H1 (cell line): Measurements from ENCODE around the gene DRC7. TPM values are rescaled to one million over a fixed set of nuclear protein-coding genes. Genes with fewer than 3 reads are reported as not detected.

Experiments used
- CTCF ChIA-PET: fragments of 300-600 bp; sonication (Branson Sonifier 250); formaldehyde crosslinking; loops from one replicate; lab custom pipeline; 2021; ENCODE audit not compliant: partially characterized antibody; lab: Charles Lee
- POLR2A ChIA-PET: fragments of 300-600 bp; sonication (Branson Sonifier 250); formaldehyde crosslinking; loops from one replicate; lab custom pipeline; 2021; ENCODE audit warnings: inconsistent platforms; ENCODE audit not compliant: partially characterized antibody; lab: Charles Lee
- DNase-seq, 2 experiments: peaks; one replicate each; pipeline versions ENCODE4 v3.0.0 to v3.0.0-alpha.2; 2010 to 2022; ENCODE audit warnings: low spot score in 2 of 2, low read depth in 1 of 2, mixed read lengths in 1 of 2
- FAIRE-seq: peaks from 2 replicates; lab custom pipeline; 2011; peaks lifted over from hg19 to GRCh38; lab: Jason Lieb, UNC
- H2AFZ ChIP-seq: 2 replicates; pipeline ENCODE4 v1.8.1; 2012; ENCODE audit warnings: low read length, inconsistent platforms
- H2AK5ac ChIP-seq: 2 replicates; pipeline ENCODE4 v1.6.1; 2013; ENCODE audit warnings: low read depth, low read length
- H2BK120ac ChIP-seq: replicated peaks from 2 replicates; pipeline ENCODE3; 2013; ENCODE audit warnings: low read depth, low read length, inconsistent platforms
- H2BK12ac ChIP-seq: 2 replicates; pipeline ENCODE4 v1.6.1; 2013; ENCODE audit warnings: low read depth, low read length
- H2BK15ac ChIP-seq: 2 replicates; pipeline ENCODE4 v1.6.1; 2013; ENCODE audit warnings: low read length
- H2BK20ac ChIP-seq: 2 replicates; pipeline ENCODE4 v1.6.1; 2013; ENCODE audit warnings: low read length
- H2BK5ac ChIP-seq: 2 replicates; pipeline ENCODE4 v1.6.1; 2013; ENCODE audit warnings: low read depth, low read length
- H3K14ac ChIP-seq: 2 replicates; pipeline ENCODE4 v1.6.1; 2013; ENCODE audit warnings: inconsistent platforms; ENCODE audit not compliant: insufficient read length
- H3K18ac ChIP-seq: 2 replicates; pipeline ENCODE4 v1.6.1; 2013; ENCODE audit warnings: low read length; ENCODE audit errors: extremely low read depth
- H3K23ac ChIP-seq: 2 replicates; pipeline ENCODE4 v1.6.1; 2013; ENCODE audit warnings: inconsistent platforms; ENCODE audit not compliant: insufficient read length
- H3K23me2 ChIP-seq: 2 replicates; pipeline ENCODE4 v1.6.1; 2013; ENCODE audit warnings: low read depth, low read length
- H3K27ac ChIP-seq: 2 replicates; pipeline ENCODE4 v1.6.1; 2011; ENCODE audit warnings: low read depth, low read length, inconsistent platforms
- H3K27me3 ChIP-seq, 4 experiments: replicated peaks in 1 of 4; 1 replicate in 1 of 4; 2 replicates in 3 of 4; pipeline versions ENCODE4 v1.6.1 to v1.8.1; 2011 to 2013; ENCODE audit warnings: low read length in 3 of 4, mild to moderate bottlenecking in 3 of 4, inconsistent platforms in 2 of 4, mixed read lengths in 2 of 4, moderate library complexity in 1 of 4; ENCODE audit not compliant: control insufficient read depth in 3 of 4, insufficient read depth in 3 of 4; ENCODE audit errors: extremely low read depth in 1 of 4
- H3K36me3 ChIP-seq, 4 experiments: 2 replicates each; pipeline versions ENCODE4 v1.6.1 to v1.8.1; 2011 to 2013; ENCODE audit warnings: mild to moderate bottlenecking in 4 of 4, low read length in 3 of 4, moderate library complexity in 2 of 4, control low read depth in 1 of 4, inconsistent platforms in 1 of 4; ENCODE audit not compliant: insufficient read depth in 4 of 4, control insufficient read depth in 2 of 4
- H3K4ac ChIP-seq: replicated peaks from 2 replicates; pipeline ENCODE3; 2013; ENCODE audit warnings: low read length, low read depth, mixed read lengths, inconsistent platforms; ENCODE audit not compliant: insufficient read length
- H3K4me1 ChIP-seq, 4 experiments: replicated peaks in 1 of 4; 1 replicate in 1 of 4; 2 replicates in 3 of 4; pipeline versions ENCODE4 v1.6.1 to v1.8.1; 2011 to 2013; ENCODE audit warnings: low read length in 3 of 4, inconsistent platforms in 2 of 4, mixed read lengths in 1 of 4; ENCODE audit not compliant: insufficient read depth in 4 of 4, control insufficient read depth in 3 of 4
- H3K4me2 ChIP-seq, 2 experiments: 2 replicates each; pipeline versions ENCODE4 v1.6.1 to v1.8.1; 2011 to 2013; ENCODE audit warnings: low read depth in 2 of 2, low read length in 2 of 2, control low read depth in 1 of 2, inconsistent platforms in 1 of 2, mild to moderate bottlenecking in 1 of 2; ENCODE audit not compliant: insufficient read depth in 1 of 2
- H3K4me3 ChIP-seq, 4 experiments: fragments of 200-600, 300-600 bp in 1 of 4; sonication (generic), shearing (Covaris generic), sonication (Bioruptor Twin) in 1 of 4; 2 replicates each; pipeline versions ENCODE4 v1.5.1 to v1.8.1; 2011 to 2016; ENCODE audit warnings: low read length in 4 of 4, low read depth in 3 of 4, control low read depth in 2 of 4, inconsistent platforms in 2 of 4, mild to moderate bottlenecking in 2 of 4, mixed read lengths in 1 of 4, moderate library complexity in 1 of 4; ENCODE audit not compliant: insufficient read depth in 2 of 4; ENCODE audit errors: extremely low read depth in 1 of 4
- H3K56ac ChIP-seq: replicated peaks from 2 replicates; pipeline ENCODE3; 2013; ENCODE audit warnings: low read depth, mild to moderate bottlenecking, mixed read lengths, low read length, inconsistent platforms; ENCODE audit not compliant: insufficient read length
- H3K79me1 ChIP-seq: 2 replicates; pipeline ENCODE4 v1.6.1; 2013; ENCODE audit warnings: low read depth, low read length, control low read depth
- H3K79me2 ChIP-seq, 2 experiments: 2 replicates each; pipeline versions ENCODE4 v1.6.1 to v1.8.1; 2012 to 2013; ENCODE audit warnings: low read length in 2 of 2, mild to moderate bottlenecking in 2 of 2, inconsistent platforms in 1 of 2; ENCODE audit not compliant: insufficient read depth in 2 of 2, control insufficient read depth in 1 of 2
- H3K9ac ChIP-seq, 4 experiments: replicated peaks in 1 of 4; 1 replicate in 1 of 4; 2 replicates in 3 of 4; pipeline versions ENCODE4 v1.6.1 to v1.8.1; 2011 to 2013; ENCODE audit warnings: low read depth in 3 of 4, low read length in 3 of 4, control low read depth in 2 of 4, mild to moderate bottlenecking in 2 of 4, moderate library complexity in 2 of 4, inconsistent platforms in 1 of 4; ENCODE audit errors: extremely low read depth in 1 of 4
- H3K9me3 ChIP-seq, 2 experiments: 2 replicates each; pipeline versions ENCODE4 v1.6.1 to v1.8.1; 2012 to 2013; ENCODE audit warnings: mild to moderate bottlenecking in 2 of 2, moderate library complexity in 2 of 2, control low read depth in 1 of 2, inconsistent platforms in 1 of 2, low read depth in 1 of 2, low read length in 1 of 2, mixed read lengths in 1 of 2; ENCODE audit not compliant: insufficient read depth in 2 of 2
- H4K20me1 ChIP-seq, 2 experiments: replicated peaks in 1 of 2; 2 replicates each; pipeline versions ENCODE3 to v1.8.1; 2011 to 2013; ENCODE audit warnings: inconsistent platforms in 2 of 2, low read length in 2 of 2, mild to moderate bottlenecking in 1 of 2; ENCODE audit not compliant: insufficient read depth in 2 of 2, control insufficient read depth in 1 of 2
- H4K5ac ChIP-seq: 2 replicates; pipeline ENCODE4 v1.6.1; 2013; ENCODE audit warnings: low read length, low read depth, mixed read lengths, inconsistent platforms; ENCODE audit not compliant: insufficient read length
- H4K8ac ChIP-seq: 2 replicates; pipeline ENCODE4 v1.8.0; 2013; ENCODE audit warnings: mild to moderate bottlenecking, moderate library complexity, low read length, inconsistent platforms; ENCODE audit not compliant: insufficient read depth; ENCODE audit errors: extremely low read depth
- H4K91ac ChIP-seq: replicated peaks from 2 replicates; pipeline ENCODE3; 2013; ENCODE audit warnings: low read length, mixed read lengths, inconsistent platforms; ENCODE audit not compliant: insufficient read length
- JUND ChIP-seq: IDR thresholded peaks from 2 replicates; pipeline ENCODE4 v1.6.1; 2011; ENCODE audit warnings: mild to moderate bottlenecking, improper control_type of control experiment, low read length
- POU5F1 ChIP-seq: IDR thresholded peaks from 2 replicates; pipeline ENCODE4 v1.6.1; 2011; ENCODE audit warnings: low read depth, mild to moderate bottlenecking, low read length, moderate library complexity
- RAD21 ChIP-seq, 2 experiments: IDR thresholded peaks in 1 of 2; conservative IDR thresholded peaks in 1 of 2; 2 replicates each; pipeline ENCODE4 v1.6.1; 2011; ENCODE audit warnings: low read depth in 2 of 2, low read length in 2 of 2, improper control_type of control experiment in 1 of 2, inconsistent platforms in 1 of 2, mild to moderate bottlenecking in 1 of 2, moderate library complexity in 1 of 2
- WGBS, 2 experiments: shearing (Covaris generic) in 1 of 2; methylation state at CpG; one replicate each; pipeline versions ENCODE4 v1.1.6 to v1.1.7; 2013 to 2015; ENCODE audit warnings: low lambda C conversion rate in 2 of 2, mixed read lengths in 2 of 2, inconsistent platforms in 1 of 2, low coverage in 1 of 2, missing lambda C conversion rate in 1 of 2; ENCODE audit not compliant: insufficient replicate concordance in 2 of 2, insufficient coverage in 1 of 2, insufficient read length in 1 of 2; ENCODE audit errors: extremely low coverage in 1 of 2, missing lambda C conversion rate in 1 of 2; 5-methylcytosine and 5-hydroxymethylcytosine counted together
- polyA plus RNA-seq, 7 experiments: library from polyadenylated mRNA; depleted of rRNA in 3 of 7; stranded (reverse) in 5 of 7; unstranded in 2 of 7; fragments of >200 nt in 5 of 7; fragments of 200-250 nt in 2 of 7; gene quantifications; 1 replicate in 5 of 7; 2 replicates in 1 of 7; 4 replicates in 1 of 7; pipeline versions ENCODE4 v1.2.1 to v1.2.3, GENCODE V29; 2011 to 2013; ENCODE audit warnings: missing spikeins in 2 of 7, mixed read lengths in 2 of 7
- total RNA-seq: library from RNA; stranded (reverse); fragmentation: NEBNext Ultra II Directional; extraction: Animal tissue kit (Norgen Biotek cat#: 25700); gene quantifications from 2 replicates; pipeline ENCODE4 v1.2.1, GENCODE V29; 2021

DRC7 gene
- total and polyA plus RNA-seq, 2 of the 8 experiments (the other 6 are each of a cell fraction or from before 2014, with no cell fraction given) = 0.14 TPM; not detected in 1

DNA sequence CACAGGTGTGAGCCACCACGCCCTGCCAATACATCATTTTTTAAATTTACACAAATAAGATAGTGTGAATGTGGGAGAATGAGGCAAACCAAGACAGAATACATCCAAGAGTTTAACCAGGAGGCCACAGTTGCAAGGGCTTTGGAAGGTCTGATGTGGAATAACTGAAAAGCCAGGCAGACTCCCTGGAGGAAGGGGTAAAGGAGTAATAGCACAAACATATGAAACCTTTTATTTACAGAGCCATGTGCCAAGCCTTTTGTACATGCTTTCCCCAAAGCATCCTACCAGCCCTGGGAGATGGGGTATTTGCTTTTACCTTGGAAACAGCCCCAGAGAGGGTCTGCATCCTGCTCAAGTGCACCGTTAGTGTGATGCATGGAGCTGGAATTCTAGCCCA is 21.8 kb upstream of the DRC7 start:
- DNase-seq (no peak), FAIRE-seq (no peak)
- no peaks in the 10 kb centered on the region for H3K23me2 ChIP-seq
- H2BK12ac ChIP-seq = no peak overlapping the region
- no peak overlapping the region for H2BK5ac ChIP-seq
- no peak overlapping the region for H3K4ac ChIP-seq
- H3K9me3 ChIP-seq = no peaks in the 10 kb centered on the region
- H4K91ac ChIP-seq = no peak overlapping the region
- no peak overlapping the region for H3K27ac ChIP-seq
- H3K4me1 ChIP-seq = peaks cover 0 to 9% (median 5%) of the 10 kb centered on the region in 4 experiments
- H3K79me2 ChIP-seq = no peaks in the 10 kb centered on the region
- H2BK20ac ChIP-seq = no peak overlapping the region
- H4K20me1 ChIP-seq = no peaks in the 10 kb centered on the region
- H2BK15ac ChIP-seq = no peak overlapping the region
- H3K56ac ChIP-seq = no peak overlapping the region
- H3K36me3 ChIP-seq = no peaks in the 10 kb centered on the region
- no peak overlapping the region for H2BK120ac ChIP-seq
- no peak overlapping the region for H4K5ac ChIP-seq
- H3K4me3 ChIP-seq = no peak overlapping the region
- H3K4me2 ChIP-seq = no peak overlapping the region
- no peaks in the 10 kb centered on the region for H3K79me1 ChIP-seq
- CTCF ChIA-PET = interaction anchor here (0.6 to 6.7 kb wide), 11 partner anchors 8 to 138 kb away, joined by 3 to 34 read pairs (median 5); partner anchors contain the start of gene KATNB1
- no peak overlapping the region for H4K8ac ChIP-seq
- no peak overlapping the region for H3K23ac ChIP-seq
- no peak overlapping the region for H2AFZ ChIP-seq
- H3K9ac ChIP-seq = no peak overlapping the region
- no peak overlapping the region for H3K14ac ChIP-seq
- no peaks in the 10 kb centered on the region; a peak in 1 of 7 replicates for H3K27me3 ChIP-seq
- POLR2A ChIA-PET = no interaction called here
- H3K18ac ChIP-seq = no peak overlapping the region
- 100% methylated on average over 2 of the region's 2 CpGs; no CpG with 5 or more reads in 1 of the 2 experiments for WGBS, 2 experiments
- no peak overlapping the region for H2AK5ac ChIP-seq
- TF ChIP-seq RAD21 (IDR thresholded peaks at IDR 0.05 in 1 of 2, conservative IDR thresholded peaks at IDR 0.05 in 1 of 2; ENCODE audit: low read depth in 2 of 2, low read length in 2 of 2) (no peak), POU5F1 (no peak), JUND (no peak)
